ENCODE results near the gene USP27X. TPM values are rescaled to one million over a fixed set of nuclear protein-coding genes. Genes with fewer than 3 reads are reported as not detected.
A peak's percentile ranks its signal among the peaks of the same experiment; 100 is the strongest.

USP27X gene
- total and polyA plus RNA-seq, 2 donors from 2014 or later, result 3.3 to 4.3 TPM

DNA sequence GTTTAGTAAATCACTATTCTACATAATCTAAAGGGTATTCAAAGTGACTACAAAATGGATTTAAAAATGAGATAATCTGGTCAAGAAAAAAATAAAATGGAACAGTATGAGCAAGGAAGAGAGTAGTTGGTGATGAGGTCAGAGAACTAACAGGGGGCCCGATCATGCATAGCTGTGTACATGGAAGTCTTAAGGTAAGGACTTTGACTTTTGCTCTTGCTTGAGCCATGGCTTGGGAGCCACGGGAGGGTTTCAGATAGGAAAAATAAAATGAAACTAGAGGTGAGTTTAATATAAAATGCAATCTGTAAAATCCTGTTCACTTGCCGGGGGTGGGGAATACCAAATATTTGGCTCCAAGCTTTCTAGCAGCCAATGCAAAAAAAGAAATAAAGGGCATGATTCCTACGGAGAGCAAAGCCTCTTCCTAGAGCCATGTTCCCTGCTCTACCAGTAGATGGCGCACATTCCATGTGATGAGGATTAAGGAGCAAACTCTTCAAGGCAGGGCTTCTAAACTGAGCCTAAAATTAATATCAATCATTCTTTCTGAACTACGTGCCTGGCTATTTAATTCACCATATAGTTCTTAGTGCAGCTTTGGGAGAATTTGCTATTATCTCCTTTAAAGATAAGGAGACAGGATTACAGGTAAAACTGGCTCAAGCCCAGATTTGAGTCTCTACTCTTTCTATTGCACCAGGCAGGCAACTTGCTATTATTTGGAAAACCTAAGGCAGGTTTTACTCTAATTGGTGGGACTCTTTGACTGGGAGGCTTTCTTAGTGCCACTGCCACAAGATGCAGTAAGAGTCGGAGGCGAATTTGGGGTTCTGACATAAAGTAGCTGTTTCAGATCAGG, 36.3 kb downstream of the USP27X start:
- Histone ChIP-seq H3K9ac (ENCODE audit: low read length in 3 of 3) (no peak overlapping the region), H3K9me3 (ENCODE audit: control insufficient read depth in 2 of 3, insufficient read depth in 1 of 3, low read length in 3 of 3) (no peaks in the 10 kb centered on the region), H3K27me3 (ENCODE audit: control insufficient read depth, insufficient read depth, low read length) (no peaks in the 10 kb centered on the region), H3K4me3 (ENCODE audit: low read length in 3 of 3) (no peak overlapping the region), H3K27ac (ENCODE audit: low read depth in 2 of 2, low read length in 2 of 2) (no peak overlapping the region), H3K4me1 (ENCODE audit: control insufficient read depth in 2 of 3, insufficient read depth in 2 of 3, low read depth in 1 of 3, low read length in 3 of 3) (no peaks in the 10 kb centered on the region), H3K36me3 (ENCODE audit: control insufficient read depth in 2 of 3, insufficient read depth in 3 of 3, low read length in 3 of 3) (no peaks in the 10 kb centered on the region)
- TF ChIP-seq, protein P1, sequence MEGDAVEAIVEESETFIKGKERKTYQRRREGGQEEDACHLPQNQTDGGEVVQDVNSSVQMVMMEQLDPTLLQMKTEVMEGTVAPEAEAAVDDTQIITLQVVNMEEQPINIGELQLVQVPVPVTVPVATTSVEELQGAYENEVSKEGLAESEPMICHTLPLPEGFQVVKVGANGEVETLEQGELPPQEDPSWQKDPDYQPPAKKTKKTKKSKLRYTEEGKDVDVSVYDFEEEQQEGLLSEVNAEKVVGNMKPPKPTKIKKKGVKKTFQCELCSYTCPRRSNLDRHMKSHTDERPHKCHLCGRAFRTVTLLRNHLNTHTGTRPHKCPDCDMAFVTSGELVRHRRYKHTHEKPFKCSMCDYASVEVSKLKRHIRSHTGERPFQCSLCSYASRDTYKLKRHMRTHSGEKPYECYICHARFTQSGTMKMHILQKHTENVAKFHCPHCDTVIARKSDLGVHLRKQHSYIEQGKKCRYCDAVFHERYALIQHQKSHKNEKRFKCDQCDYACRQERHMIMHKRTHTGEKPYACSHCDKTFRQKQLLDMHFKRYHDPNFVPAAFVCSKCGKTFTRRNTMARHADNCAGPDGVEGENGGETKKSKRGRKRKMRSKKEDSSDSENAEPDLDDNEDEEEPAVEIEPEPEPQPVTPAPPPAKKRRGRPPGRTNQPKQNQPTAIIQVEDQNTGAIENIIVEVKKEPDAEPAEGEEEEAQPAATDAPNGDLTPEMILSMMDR (IDR thresholded peaks at IDR 0.05; ENCODE audit: borderline replicate concordance, extremely low read depth, insufficient read depth), result peak; percentile 77
- intact Hi-C loops (cut with DNase I), result no loop called here
- DNase-seq (peak in 4 of 5 donors; percentile 32 to 70 (median 45)), FAIRE-seq (peak; percentile 13)

DNA sequence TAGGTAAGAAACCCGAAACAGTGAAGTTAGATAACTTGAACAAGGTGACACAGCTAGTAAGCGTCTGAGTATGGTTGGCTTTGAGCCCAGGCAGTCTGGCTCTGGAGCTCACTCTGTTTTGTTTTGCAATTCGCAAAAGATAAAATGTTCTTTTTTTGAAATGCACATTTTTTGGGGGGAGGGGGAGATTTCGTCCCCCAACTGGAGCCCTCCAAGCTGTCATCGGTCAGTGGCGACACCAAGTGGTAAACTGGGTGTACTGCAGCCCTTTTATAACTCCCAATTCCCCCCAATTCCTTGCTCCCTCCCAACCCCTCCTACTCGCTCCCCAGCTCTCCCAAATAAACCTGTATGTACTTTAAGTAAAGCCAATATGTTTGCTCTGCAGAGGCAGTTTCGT, 40.3 kb downstream of the USP27X start:
- TF ChIP-seq, protein P1 (IDR thresholded peaks at IDR 0.05; ENCODE audit: borderline replicate concordance, extremely low read depth, insufficient read depth), result peak; percentile 59
- FAIRE-seq (no peak), DNase-seq (peak in 3 of 5 donors; percentile 22 to 64 (median 46))
- intact Hi-C loops (cut with DNase I), result no loop called here
- H3K27ac ChIP-seq (ENCODE audit: low read depth in 2 of 2, low read length in 2 of 2), result no peak overlapping the region
- no peak overlapping the region for H3K9ac ChIP-seq (ENCODE audit: low read length in 3 of 3)
- no peaks in the 10 kb centered on the region for H3K36me3 ChIP-seq (ENCODE audit: control insufficient read depth in 2 of 3, insufficient read depth in 3 of 3, low read length in 3 of 3)
- H3K4me1 ChIP-seq (ENCODE audit: control insufficient read depth in 2 of 3, insufficient read depth in 2 of 3, low read depth in 1 of 3, low read length in 3 of 3), result peaks cover 0 to 4% (median 0%) of the 10 kb centered on the region in 3 donors
- no peaks in the 10 kb centered on the region for H3K9me3 ChIP-seq (ENCODE audit: control insufficient read depth in 2 of 3, insufficient read depth in 1 of 3, low read length in 3 of 3)
- no peaks in the 10 kb centered on the region for H3K27me3 ChIP-seq (ENCODE audit: control insufficient read depth, insufficient read depth, low read length)
- no peak overlapping the region for H3K4me3 ChIP-seq (ENCODE audit: low read length in 3 of 3)

DNA sequence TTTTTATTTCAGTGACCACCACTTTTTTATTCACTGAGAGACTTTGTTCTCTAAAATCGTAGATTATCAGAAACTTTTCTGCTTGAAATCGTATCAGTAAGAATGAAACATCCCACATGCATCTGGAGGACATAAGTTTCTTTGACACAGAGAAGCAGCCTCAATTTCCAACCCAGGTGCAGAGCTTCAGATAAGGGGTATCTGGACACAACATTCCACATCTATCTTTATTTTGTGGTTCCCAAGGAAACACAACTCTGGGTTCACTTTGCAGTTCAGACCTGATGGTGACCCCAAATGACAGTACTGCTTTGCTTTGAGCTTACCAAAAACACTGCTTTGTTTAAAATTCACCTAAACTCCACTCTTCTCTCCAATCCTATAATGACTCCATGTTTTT, 41.8 kb downstream of the USP27X start:
- Histone ChIP-seq H3K9ac (ENCODE audit: low read length in 3 of 3) (no peak overlapping the region), H3K4me3 (ENCODE audit: low read length in 3 of 3) (no peak overlapping the region), H3K27me3 (ENCODE audit: control insufficient read depth, insufficient read depth, low read length) (no peaks in the 10 kb centered on the region), H3K9me3 (ENCODE audit: control insufficient read depth in 2 of 3, insufficient read depth in 1 of 3, low read length in 3 of 3) (no peaks in the 10 kb centered on the region), H3K36me3 (ENCODE audit: control insufficient read depth in 2 of 3, insufficient read depth in 3 of 3, low read length in 3 of 3) (no peaks in the 10 kb centered on the region), H3K27ac (ENCODE audit: low read depth in 2 of 2, low read length in 2 of 2) (no peak overlapping the region), H3K4me1 (ENCODE audit: control insufficient read depth in 2 of 3, insufficient read depth in 2 of 3, low read depth in 1 of 3, low read length in 3 of 3) (peaks cover 0 to 4% (median 0%) of the 10 kb centered on the region in 3 donors)
- intact Hi-C loops (cut with DNase I), result no loop called here
- TF ChIP-seq, protein P1 (IDR thresholded peaks at IDR 0.05; ENCODE audit: borderline replicate concordance, extremely low read depth, insufficient read depth), result no peak
- DNase-seq, result peak in 1 of 5 donors; percentile 35
- FAIRE-seq, result no peak

Measured in kidney (tissue), 14 donors.